Measurements from ENCODE around the gene WDFY3. TPM values are rescaled to one million over a fixed set of nuclear protein-coding genes. Genes with fewer than 3 reads are reported as not detected.

Gene WDFY3
- total and polyA plus RNA-seq, 2 of the 13 experiments (the other 11 are each of a cell fraction or from before 2014, with no cell fraction given): 16.7 to 24.5 TPM

DNA sequence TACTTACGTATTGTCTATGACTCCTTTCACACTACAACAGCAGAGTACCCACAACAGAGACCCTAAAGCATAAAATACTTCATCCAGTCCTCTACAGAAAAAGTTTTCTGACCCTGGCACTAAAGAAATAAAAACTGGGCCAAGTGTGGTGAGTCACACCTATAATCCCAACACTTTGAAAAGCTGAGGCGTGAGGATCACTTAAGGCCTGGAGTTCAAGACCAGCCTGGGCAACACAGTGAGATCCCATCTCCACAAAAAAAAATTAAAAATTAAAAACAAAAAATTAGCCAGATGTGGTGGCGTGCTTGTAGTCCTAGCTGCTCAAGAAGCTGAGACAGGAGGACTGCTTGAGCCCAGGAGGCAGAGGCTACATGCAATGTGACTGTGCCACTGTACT, 66.9 kb downstream of the WDFY3 start (continued):
- TF ChIP-seq MTF1 (CRISPR knock-in tag; IDR thresholded peaks at IDR 0.05): no peak

DNA sequence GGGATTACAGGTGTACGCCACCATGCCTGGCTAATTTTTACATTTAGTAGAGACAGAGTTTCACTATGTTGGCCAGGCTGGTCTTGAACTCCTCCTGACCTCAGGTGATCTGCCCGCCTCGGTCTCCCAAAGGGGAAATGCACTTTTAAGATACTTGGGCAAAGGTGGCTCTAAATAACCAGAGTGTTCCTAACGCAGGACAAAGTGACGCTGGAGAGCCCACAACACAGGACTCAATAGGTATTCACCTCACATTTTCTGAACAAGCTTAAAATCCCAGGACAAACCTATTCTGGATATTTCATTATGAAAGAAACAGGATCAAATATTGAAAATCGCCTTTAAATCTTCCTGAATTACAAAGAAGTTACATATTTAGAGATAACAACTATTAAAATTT, 69.0 kb downstream of the WDFY3 start:
- Histone ChIP-seq H3K27me3 (ENCODE audit: control insufficient read depth in 1 of 2, insufficient read depth in 2 of 2, low read length in 2 of 2) (no peaks in the 10 kb centered on the region), H3K4me1 (ENCODE audit: insufficient read depth, low read length) (no peaks in the 10 kb centered on the region), H4K20me1 (ENCODE audit: insufficient read depth, low read length) (no peaks in the 10 kb centered on the region), H3K4me3 (replicated peaks in 1 of 3; ENCODE audit: insufficient read depth in 1 of 3, low read depth in 2 of 3, low read length in 3 of 3) (no peak overlapping the region), H3K9ac (ENCODE audit: insufficient read depth, low read depth, low read length) (no peak overlapping the region), H2AFZ (ENCODE audit: low read length) (no peak overlapping the region), H3K79me2 (ENCODE audit: insufficient read depth, low read length) (no peaks in the 10 kb centered on the region), H3K9me3 (ENCODE audit: low read length) (no peaks in the 10 kb centered on the region), H3K36me3 (replicated peaks in 1 of 2; ENCODE audit: control insufficient read depth in 1 of 2, insufficient read depth in 2 of 2, low read length in 2 of 2) (peaks cover 0 to 4% of the 10 kb centered on the region in 2 experiments; a peak in 3 of 5 replicates), H3K27ac (ENCODE audit: extremely low read length, insufficient read depth, low read length) (no peak overlapping the region), H3K4me2 (ENCODE audit: low read depth, low read length) (no peak overlapping the region)
- no peak for ATAC-seq
- ChIA-PET CTCF (ENCODE audit: low intra/inter-chr PET ratio, low total read pairs) (no interaction called here), POLR2A (no interaction called here)
- BruUV-seq (replicated peaks): no TSS peak
- WGBS (ENCODE audit: low lambda C conversion rate): 98% methylated on average over 6 of the region's 6 CpGs
- no peak for DNase-seq (ENCODE audit: low spot score)
- no peak for FAIRE-seq
- in situ Hi-C loops (cut with HindIII; ENCODE audit: extremely low pct_ligation_motif_present, low pct_unique_long_range_greater_than_20kb) (no loop called here), intact Hi-C loops (cut with micrococcal nuclease; ENCODE audit: unreplicated experiment) (no loop called here)
- TF ChIP-seq TBX2 (CRISPR knock-in tag; IDR thresholded peaks at IDR 0.05; ENCODE audit: borderline replicate concordance) (no peak), ZBTB3 (CRISPR knock-in tag; IDR thresholded peaks at IDR 0.05; ENCODE audit: borderline replicate concordance, low read depth) (no peak), ZMAT3 (CRISPR knock-in tag; conservative IDR thresholded peaks at IDR 0.05) (no peak), SP1 (IDR thresholded peaks at IDR 0.05) (no peak), SP1 (CRISPR knock-in tag; IDR thresholded peaks at IDR 0.05) (no peak), GPN1 (CRISPR knock-in tag; IDR thresholded peaks at IDR 0.05; ENCODE audit: borderline replicate concordance) (no peak), ZNF326 (CRISPR knock-in tag; IDR thresholded peaks at IDR 0.05; ENCODE audit: borderline replicate concordance) (no peak), SUZ12 (IDR thresholded peaks at IDR 0.05; ENCODE audit: low read depth, low read length) (no peak), NR2F1 (CRISPR knock-in tag; IDR thresholded peaks at IDR 0.05) (no peak), LCORL (IDR thresholded peaks at IDR 0.05) (no peak), LCORL (CRISPR knock-in tag; IDR thresholded peaks at IDR 0.05) (no peak), ZSCAN21 (CRISPR knock-in tag; IDR thresholded peaks at IDR 0.05; ENCODE audit: borderline replicate concordance) (no peak), BRCA1 (CRISPR knock-in tag; IDR thresholded peaks at IDR 0.05) (no peak)
- TF ChIP-seq, protein P1, sequence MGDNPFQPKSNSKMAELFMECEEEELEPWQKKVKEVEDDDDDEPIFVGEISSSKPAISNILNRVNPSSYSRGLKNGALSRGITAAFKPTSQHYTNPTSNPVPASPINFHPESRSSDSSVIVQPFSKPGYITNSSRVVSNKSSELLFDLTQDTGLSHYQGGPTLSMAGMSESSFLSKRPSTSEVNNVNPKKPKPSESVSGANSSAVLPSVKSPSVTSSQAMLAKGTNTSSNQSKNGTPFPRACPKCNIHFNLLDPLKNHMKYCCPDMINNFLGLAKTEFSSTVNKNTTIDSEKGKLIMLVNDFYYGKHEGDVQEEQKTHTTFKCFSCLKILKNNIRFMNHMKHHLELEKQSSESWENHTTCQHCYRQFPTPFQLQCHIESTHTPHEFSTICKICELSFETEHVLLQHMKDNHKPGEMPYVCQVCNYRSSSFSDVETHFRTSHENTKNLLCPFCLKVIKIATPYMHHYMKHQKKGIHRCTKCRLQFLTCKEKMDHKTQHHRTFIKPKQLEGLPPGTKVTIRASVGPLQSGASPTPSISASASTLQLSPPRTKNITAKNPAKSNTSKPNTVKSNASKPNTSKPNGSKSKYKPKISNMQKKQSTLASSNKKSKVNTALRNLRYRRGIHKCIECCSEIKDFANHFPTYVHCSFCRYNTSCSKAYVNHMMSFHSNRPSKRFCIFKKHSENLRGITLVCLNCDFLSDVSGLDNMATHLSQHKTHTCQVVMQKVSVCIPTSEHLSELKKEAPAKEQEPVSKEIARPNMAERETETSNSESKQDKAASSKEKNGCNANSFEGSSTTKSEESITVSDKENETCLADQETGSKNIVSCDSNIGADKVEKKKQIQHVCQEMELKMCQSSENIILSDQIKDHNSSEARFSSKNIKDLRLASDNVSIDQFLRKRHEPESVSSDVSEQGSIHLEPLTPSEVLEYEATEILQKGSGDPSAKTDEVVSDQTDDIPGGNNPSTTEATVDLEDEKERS (CRISPR knock-in tag; IDR thresholded peaks at IDR 0.05): no peak
- TF ChIP-seq, protein P2, sequence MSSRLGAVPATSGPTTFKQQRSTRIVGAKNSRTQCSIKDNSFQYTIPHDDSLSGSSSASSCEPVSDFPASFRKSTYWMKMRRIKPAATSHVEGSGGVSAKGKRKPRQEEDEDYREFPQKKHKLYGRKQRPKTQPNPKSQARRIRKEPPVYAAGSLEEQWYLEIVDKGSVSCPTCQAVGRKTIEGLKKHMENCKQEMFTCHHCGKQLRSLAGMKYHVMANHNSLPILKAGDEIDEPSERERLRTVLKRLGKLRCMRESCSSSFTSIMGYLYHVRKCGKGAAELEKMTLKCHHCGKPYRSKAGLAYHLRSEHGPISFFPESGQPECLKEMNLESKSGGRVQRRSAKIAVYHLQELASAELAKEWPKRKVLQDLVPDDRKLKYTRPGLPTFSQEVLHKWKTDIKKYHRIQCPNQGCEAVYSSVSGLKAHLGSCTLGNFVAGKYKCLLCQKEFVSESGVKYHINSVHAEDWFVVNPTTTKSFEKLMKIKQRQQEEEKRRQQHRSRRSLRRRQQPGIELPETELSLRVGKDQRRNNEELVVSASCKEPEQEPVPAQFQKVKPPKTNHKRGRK (CRISPR knock-in tag; IDR thresholded peaks at IDR 0.05): no peak
- TF ChIP-seq, protein P3, sequence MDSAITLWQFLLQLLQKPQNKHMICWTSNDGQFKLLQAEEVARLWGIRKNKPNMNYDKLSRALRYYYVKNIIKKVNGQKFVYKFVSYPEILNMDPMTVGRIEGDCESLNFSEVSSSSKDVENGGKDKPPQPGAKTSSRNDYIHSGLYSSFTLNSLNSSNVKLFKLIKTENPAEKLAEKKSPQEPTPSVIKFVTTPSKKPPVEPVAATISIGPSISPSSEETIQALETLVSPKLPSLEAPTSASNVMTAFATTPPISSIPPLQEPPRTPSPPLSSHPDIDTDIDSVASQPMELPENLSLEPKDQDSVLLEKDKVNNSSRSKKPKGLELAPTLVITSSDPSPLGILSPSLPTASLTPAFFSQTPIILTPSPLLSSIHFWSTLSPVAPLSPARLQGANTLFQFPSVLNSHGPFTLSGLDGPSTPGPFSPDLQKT (CRISPR knock-in tag; IDR thresholded peaks at IDR 0.05; ENCODE audit: borderline replicate concordance): no peak
- TF ChIP-seq, protein P4, sequence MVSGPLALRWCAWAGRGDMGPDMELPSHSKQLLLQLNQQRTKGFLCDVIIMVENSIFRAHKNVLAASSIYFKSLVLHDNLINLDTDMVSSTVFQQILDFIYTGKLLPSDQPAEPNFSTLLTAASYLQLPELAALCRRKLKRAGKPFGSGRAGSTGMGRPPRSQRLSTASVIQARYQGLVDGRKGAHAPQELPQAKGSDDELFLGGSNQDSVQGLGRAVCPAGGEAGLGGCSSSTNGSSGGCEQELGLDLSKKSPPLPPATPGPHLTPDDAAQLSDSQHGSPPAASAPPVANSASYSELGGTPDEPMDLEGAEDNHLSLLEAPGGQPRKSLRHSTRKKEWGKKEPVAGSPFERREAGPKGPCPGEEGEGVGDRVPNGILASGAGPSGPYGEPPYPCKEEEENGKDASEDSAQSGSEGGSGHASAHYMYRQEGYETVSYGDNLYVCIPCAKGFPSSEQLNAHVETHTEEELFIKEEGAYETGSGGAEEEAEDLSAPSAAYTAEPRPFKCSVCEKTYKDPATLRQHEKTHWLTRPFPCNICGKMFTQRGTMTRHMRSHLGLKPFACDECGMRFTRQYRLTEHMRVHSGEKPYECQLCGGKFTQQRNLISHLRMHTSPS (CRISPR knock-in tag; IDR thresholded peaks at IDR 0.05; ENCODE audit: low read depth): no peak
